GM12872 (cell line): ENCODE measurements around the gene NPC1.

Experiments used
- CTCF ChIP-seq: IDR thresholded peaks from 3 replicates; pipeline ENCODE4 v1.5.1; 2011; ENCODE audit warnings: low read depth, mild to moderate bottlenecking, low read length, moderate library complexity; ENCODE audit not compliant: insufficient read depth

Gene NPC1

GRCh38 chr18:23580677-23581367, 5.5 kb downstream of the NPC1 start:
- no peak for TF ChIP-seq CTCF

DNA sequence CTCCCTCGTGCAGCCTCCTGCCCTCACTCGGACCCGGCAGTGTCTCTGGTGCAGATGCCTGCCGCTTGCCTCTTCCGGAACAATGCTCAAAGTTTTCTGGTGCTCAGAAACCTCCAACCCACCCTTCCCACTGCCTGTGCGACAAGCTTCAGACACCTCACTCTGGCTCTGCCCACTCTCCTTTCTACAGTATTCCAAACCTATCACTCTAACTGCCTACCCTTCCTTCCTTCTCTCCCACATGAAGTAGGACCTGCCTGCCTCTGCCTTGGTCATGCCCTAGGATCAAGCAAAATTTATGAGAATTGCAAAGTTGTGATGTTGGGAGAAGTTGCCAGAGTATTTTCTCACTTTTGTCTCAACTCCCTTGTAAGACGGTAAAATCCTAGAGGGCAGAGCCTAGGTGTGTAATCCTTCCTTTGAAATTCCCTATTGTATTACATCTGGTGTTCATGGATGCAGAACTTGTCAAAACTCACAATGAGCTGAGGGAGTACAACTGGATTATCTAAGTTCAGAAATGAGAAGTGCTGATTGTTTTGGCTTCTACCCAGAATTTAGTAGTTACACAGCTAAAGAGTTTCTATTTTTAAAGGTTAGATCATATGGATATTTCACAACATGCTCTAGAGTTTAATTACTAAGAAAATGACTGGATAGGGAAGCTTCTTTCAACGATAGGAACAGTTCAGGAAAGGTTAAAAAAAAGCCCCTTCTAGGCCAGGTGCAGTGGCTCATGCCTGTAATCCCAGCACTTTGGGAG, 7.2 kb downstream of the NPC1 start:
- TF ChIP-seq CTCF, result no peak

DNA sequence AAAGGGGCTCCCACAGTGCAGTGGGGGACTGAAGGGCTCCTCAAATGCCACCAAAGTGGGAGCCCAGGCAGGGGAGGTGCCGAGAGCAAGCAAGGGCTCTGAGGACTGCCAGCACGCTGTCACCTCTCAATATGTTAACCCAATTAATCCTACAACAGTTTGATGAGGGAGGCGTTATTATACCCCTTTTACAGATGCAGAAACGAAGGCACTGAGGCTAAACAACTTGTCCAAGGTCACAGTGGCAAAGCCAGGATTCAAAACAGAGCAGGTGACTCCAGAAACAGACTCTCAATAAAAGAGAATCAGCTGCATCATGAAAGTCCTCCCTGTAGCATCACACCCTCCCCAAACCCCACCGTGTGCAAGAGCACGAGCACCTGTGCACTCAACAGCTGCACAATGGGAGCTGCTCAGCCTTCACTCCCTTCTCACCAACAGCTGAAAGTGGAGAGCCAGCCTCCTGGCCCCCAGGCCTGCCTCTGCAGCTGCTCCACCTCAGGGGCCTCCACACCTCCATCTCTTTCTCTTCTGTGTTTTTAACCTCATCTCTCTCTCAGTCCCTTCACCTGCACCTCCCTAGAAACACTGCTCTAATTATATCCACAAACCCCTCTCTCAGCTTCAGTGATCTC, 8.1 kb downstream of the NPC1 start:
- TF ChIP-seq CTCF, result no peak

DNA sequence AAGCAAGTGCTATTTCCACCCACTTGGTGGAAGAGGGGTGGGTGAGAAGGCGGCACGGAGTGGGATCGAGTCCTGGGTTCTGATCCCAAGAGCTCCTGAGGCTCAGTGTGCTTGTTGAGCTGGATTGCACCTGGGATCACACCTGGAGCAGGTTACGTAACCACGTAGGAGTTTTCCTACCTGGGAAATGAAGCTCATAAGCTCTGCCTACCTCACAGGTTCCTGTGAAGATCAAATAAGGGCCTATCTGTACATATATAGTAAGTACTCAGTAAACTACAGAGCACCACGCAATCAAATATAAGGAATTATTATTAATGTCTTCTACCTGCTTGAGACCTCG, 11.0 kb downstream of the NPC1 start:
- TF ChIP-seq CTCF, result no peak

GRCh38 chr18:23574611-23575308, 11.5 kb downstream of the NPC1 start:
- TF ChIP-seq CTCF, result no peak

- TF ChIP-seq CTCF, result no peak
Measured at GRCh38 chr18:23573626-23574431, 12.5 kb downstream of the NPC1 start.

- TF ChIP-seq CTCF, result no peak
Measured at GRCh38 chr18:23573020-23573419, 13.3 kb downstream of the NPC1 start.
